ENCODE results near the gene KIAA0930. TPM values are rescaled to one million over a fixed set of nuclear protein-coding genes. Genes with fewer than 3 reads are reported as not detected.

Gene KIAA0930
- total and polyA plus RNA-seq, 3 donors from 2014 or later: 62.4 to 77.5 (median 62.9) TPM

- TF ChIP-seq CTCF (IDR thresholded peaks at IDR 0.05) (no peak), POLR2A (IDR thresholded peaks at IDR 0.05) (no peak)
- Histone ChIP-seq H3K9me3 (no peaks in the 10 kb centered on the region), H3K36me3 (ENCODE audit: low read depth, missing control alignments) (no peaks in the 10 kb centered on the region), H3K27me3 (no peaks in the 10 kb centered on the region), H3K27ac (no peak overlapping the region), H3K4me1 (no peaks in the 10 kb centered on the region), H3K4me3 (no peak overlapping the region)
- no peak for DNase-seq
- WGBS, 2 donors: 88 to 89% methylated on average over 14 to 15 of the region's 15 CpGs
- intact Hi-C loops (cut with DNase I; ENCODE audit: low total_unique reads): no loop called here
These were observed 98.3 kb downstream of the KIAA0930 start for GRCh38 chr22:45142376-45142775.

MicroRNAs encoded within 50 kb of the gene (microRNA counts, 767-probe panel; counts per million panel counts)
- 0 to 152 counts per million in 2 donors for microRNA hsa-miR-1249

Small RNA genes within 50 kb of the gene (microRNA-seq; reads per million reads assigned to microRNA genes)
- 12.5 to 25.6 reads per million in 2 donors for gene MIR1249 (ENCODE audit: borderline number of aligned reads in 2 of 2, borderline replicate concordance in 1 of 2)

Small RNA genes within 50 kb of the gene (small RNA-seq; reads per million reads assigned to genes)
- gene MIR1249: 0.27 to 0.28 reads per million in 2 donors

Other genes with a start within 250 kb of the KIAA0930 start
- 10 to 100 TPM; 19.0 to 37.9 TPM for gene PHF21B, start 230.9 kb downstream of the KIAA0930 start, total RNA-seq
- 8.5 TPM for gene PHF21B, start 230.9 kb downstream of the KIAA0930 start, polyA plus RNA-seq (ENCODE audit: insufficient read depth, low read depth, low replicate concordance)
- gene NUP50, start 77.0 kb downstream of the KIAA0930 start, total RNA-seq: 100 to 1,000 TPM; 119 to 120 TPM
- 66.2 TPM for gene NUP50, start 77.0 kb downstream of the KIAA0930 start, polyA plus RNA-seq (ENCODE audit: insufficient read depth, low read depth, low replicate concordance)
- not detected for gene UPK3A, start 44.1 kb upstream of the KIAA0930 start, total RNA-seq
- not detected for gene UPK3A, start 44.1 kb upstream of the KIAA0930 start, polyA plus RNA-seq (ENCODE audit: insufficient read depth, low read depth, low replicate concordance)
- 100 to 1,000 TPM in 1 of 2 donors, 10 to 100 TPM in 1; 80.2 to 104 TPM for gene FAM118A, start 69.0 kb upstream of the KIAA0930 start, total RNA-seq
- gene FAM118A, start 69.0 kb upstream of the KIAA0930 start, polyA plus RNA-seq (ENCODE audit: insufficient read depth, low read depth, low replicate concordance): 70.8 TPM
- gene SMC1B, start 172.7 kb upstream of the KIAA0930 start, total RNA-seq: 10 to 100 TPM; 24.7 to 46.8 TPM
- 10.1 TPM for gene SMC1B, start 172.7 kb upstream of the KIAA0930 start, polyA plus RNA-seq (ENCODE audit: insufficient read depth, low read depth, low replicate concordance)
- 10 to 100 TPM; 20.3 to 38.5 TPM for gene RIBC2, start 172.8 kb upstream of the KIAA0930 start, total RNA-seq
- gene RIBC2, start 172.8 kb upstream of the KIAA0930 start, polyA plus RNA-seq (ENCODE audit: insufficient read depth, low read depth, low replicate concordance): 66.7 TPM

All from testis (tissue), 3 donors.